Mucosa of rectum (tissue), 2 donors: ENCODE measurements around the gene CALHM2.

Experiments used
- H3K27ac ChIP-seq, 2 donors: one replicate each; pipeline ENCODE4 v1.7.0; 2013; ENCODE audit warnings: inconsistent platforms in 2 of 2, low read depth in 2 of 2, low read length in 2 of 2
- H3K27me3 ChIP-seq, 2 donors: one replicate each; pipeline ENCODE4 v1.7.0; 2013; ENCODE audit warnings: low read length in 2 of 2; ENCODE audit not compliant: control insufficient read depth in 2 of 2, insufficient read depth in 2 of 2
- H3K36me3 ChIP-seq, 2 donors: one replicate each; pipeline ENCODE4 v1.7.0; 2013; ENCODE audit warnings: low read length in 2 of 2; ENCODE audit not compliant: control insufficient read depth in 2 of 2, insufficient read depth in 2 of 2
- H3K4me1 ChIP-seq, 2 donors: one replicate each; pipeline ENCODE4 v1.7.0; 2013; ENCODE audit warnings: low read length in 2 of 2, mild to moderate bottlenecking in 1 of 2; ENCODE audit not compliant: control insufficient read depth in 2 of 2, insufficient read depth in 2 of 2
- H3K4me3 ChIP-seq, 2 donors: one replicate each; pipeline ENCODE4 v1.7.0; 2013; ENCODE audit warnings: low read length in 2 of 2
- H3K9ac ChIP-seq, 2 donors: one replicate each; pipeline ENCODE4 v1.7.0; 2013; ENCODE audit warnings: low read length in 2 of 2, low read depth in 1 of 2, mild to moderate bottlenecking in 1 of 2
- H3K9me3 ChIP-seq, 2 donors: one replicate each; pipeline ENCODE4 v1.7.0; 2013; ENCODE audit warnings: low read length in 2 of 2; ENCODE audit not compliant: control insufficient read depth in 2 of 2
- donor health status: healthy.
- donor health status: Normal muscosa, but diverticular disease.

Gene CALHM2

GRCh38 chr10:103452506-103453230, 498 bp upstream of the CALHM2 start:
- peak overlapping the region; percentile 66 to 80 for H3K4me3 ChIP-seq
- H3K27me3 ChIP-seq, result peaks cover 0 to 3% of the 10 kb centered on the region in 2 donors
- H3K27ac ChIP-seq, result peak overlapping the region; percentile 82
- peaks cover 6 to 10% of the 10 kb centered on the region in 2 donors for H3K36me3 ChIP-seq
- peak overlapping the region in 1 of 2 donors; percentile 70 for H3K9ac ChIP-seq
- peaks cover 17 to 24% of the 10 kb centered on the region in 2 donors for H3K4me1 ChIP-seq
- H3K9me3 ChIP-seq, result no peaks in the 10 kb centered on the region

GRCh38 chr10:103451091-103451813, 918 bp downstream of the CALHM2 start:
- peaks cover 12 to 20% of the 10 kb centered on the region in 2 donors for H3K36me3 ChIP-seq
- H3K9me3 ChIP-seq, result no peaks in the 10 kb centered on the region
- H3K4me3 ChIP-seq, result peak overlapping the region; percentile 66 to 80
- H3K4me1 ChIP-seq, result peaks cover 17 to 28% of the 10 kb centered on the region in 2 donors
- peaks cover 0 to 3% of the 10 kb centered on the region in 2 donors for H3K27me3 ChIP-seq
- H3K27ac ChIP-seq, result peak overlapping the region; percentile 82
- H3K9ac ChIP-seq, result peak overlapping the region; percentile 61 to 70

DNA sequence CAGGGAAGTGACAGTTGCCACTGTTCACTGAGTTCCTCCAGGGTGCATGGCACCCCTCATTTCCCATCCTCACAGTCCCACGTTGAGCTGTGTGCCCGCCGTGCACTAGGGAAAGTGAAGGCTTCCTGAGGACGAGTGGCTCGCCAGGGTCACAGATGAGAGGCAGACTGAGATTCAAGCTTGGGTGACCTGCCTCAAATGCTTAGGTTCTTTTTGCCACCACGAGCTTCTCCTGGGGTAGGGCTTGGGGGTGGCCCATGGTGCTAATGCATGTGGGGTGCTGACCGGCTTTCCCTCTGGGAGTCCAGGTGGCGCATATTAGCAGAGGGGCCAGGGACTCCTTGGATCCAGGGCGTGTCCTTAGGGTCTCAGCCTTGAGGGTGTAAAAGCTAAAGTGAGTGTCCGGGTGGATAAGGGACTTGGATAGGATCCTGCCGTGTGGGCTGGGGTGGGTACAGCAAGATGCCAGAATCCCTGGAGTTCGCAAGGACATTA, 1.9 kb downstream of the CALHM2 start:
- H3K4me1 ChIP-seq, result peaks cover 17 to 28% of the 10 kb centered on the region in 2 donors
- H3K27ac ChIP-seq, result peak overlapping the region in 1 of 2 donors; percentile 82
- no peaks in the 10 kb centered on the region for H3K9me3 ChIP-seq
- peaks cover 0 to 3% of the 10 kb centered on the region in 2 donors for H3K27me3 ChIP-seq
- peaks cover 18 to 27% of the 10 kb centered on the region in 2 donors for H3K36me3 ChIP-seq
- H3K9ac ChIP-seq, result peak overlapping the region; percentile 5 to 70
- H3K4me3 ChIP-seq, result peak overlapping the region; percentile 66 to 80

GRCh38 chr10:103449208-103450144, 2.7 kb downstream of the CALHM2 start:
- Histone ChIP-seq H3K27me3 (peaks cover 0 to 3% of the 10 kb centered on the region in 2 donors), H3K9ac (peak overlapping the region in 1 of 2 donors; percentile 1), H3K4me1 (peaks cover 17 to 28% of the 10 kb centered on the region in 2 donors), H3K4me3 (peak overlapping the region in 1 of 2 donors; percentile 3), H3K9me3 (no peaks in the 10 kb centered on the region), H3K27ac (peak overlapping the region in 1 of 2 donors; percentile 16), H3K36me3 (peaks cover 26 to 34% of the 10 kb centered on the region in 2 donors)

DNA sequence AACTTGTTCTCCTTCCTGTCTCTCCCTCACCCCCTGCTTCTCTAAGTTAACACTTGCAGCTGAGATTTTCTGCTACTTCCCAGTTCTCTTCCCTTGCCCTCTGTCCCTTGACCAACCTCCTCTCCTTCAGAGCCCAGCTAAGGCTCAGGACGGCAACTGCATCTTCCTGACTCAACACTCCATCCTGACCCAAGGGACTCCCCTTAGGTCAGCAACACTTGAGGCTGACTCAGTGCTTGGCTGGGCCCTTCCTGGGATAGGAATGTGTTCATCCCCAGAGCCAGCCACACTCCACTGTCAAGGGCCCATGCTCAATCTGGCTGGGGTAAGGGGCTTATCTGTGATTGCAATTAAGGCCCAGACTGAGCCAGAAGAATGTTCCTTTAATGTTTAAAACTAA, 3.4 kb downstream of the CALHM2 start:
- Histone ChIP-seq H3K9ac (peak overlapping the region in 1 of 2 donors; percentile 1), H3K36me3 (peaks cover 33 to 41% of the 10 kb centered on the region in 2 donors), H3K4me1 (peaks cover 17 to 28% of the 10 kb centered on the region in 2 donors), H3K27me3 (peaks cover 0 to 3% of the 10 kb centered on the region in 2 donors), H3K4me3 (no peak overlapping the region), H3K9me3 (no peaks in the 10 kb centered on the region), H3K27ac (no peak overlapping the region)

- no peak overlapping the region for H3K4me3 ChIP-seq
- H3K9ac ChIP-seq, result no peak overlapping the region
- H3K9me3 ChIP-seq, result no peaks in the 10 kb centered on the region
- H3K4me1 ChIP-seq, result peaks cover 13 to 25% of the 10 kb centered on the region in 2 donors
- H3K27me3 ChIP-seq, result peaks cover 0 to 3% of the 10 kb centered on the region in 2 donors
- no peak overlapping the region for H3K27ac ChIP-seq
- peaks cover 48 to 56% of the 10 kb centered on the region in 2 donors for H3K36me3 ChIP-seq
These were observed 5.0 kb downstream of the CALHM2 start for GRCh38 chr10:103447187-103447586.

DNA sequence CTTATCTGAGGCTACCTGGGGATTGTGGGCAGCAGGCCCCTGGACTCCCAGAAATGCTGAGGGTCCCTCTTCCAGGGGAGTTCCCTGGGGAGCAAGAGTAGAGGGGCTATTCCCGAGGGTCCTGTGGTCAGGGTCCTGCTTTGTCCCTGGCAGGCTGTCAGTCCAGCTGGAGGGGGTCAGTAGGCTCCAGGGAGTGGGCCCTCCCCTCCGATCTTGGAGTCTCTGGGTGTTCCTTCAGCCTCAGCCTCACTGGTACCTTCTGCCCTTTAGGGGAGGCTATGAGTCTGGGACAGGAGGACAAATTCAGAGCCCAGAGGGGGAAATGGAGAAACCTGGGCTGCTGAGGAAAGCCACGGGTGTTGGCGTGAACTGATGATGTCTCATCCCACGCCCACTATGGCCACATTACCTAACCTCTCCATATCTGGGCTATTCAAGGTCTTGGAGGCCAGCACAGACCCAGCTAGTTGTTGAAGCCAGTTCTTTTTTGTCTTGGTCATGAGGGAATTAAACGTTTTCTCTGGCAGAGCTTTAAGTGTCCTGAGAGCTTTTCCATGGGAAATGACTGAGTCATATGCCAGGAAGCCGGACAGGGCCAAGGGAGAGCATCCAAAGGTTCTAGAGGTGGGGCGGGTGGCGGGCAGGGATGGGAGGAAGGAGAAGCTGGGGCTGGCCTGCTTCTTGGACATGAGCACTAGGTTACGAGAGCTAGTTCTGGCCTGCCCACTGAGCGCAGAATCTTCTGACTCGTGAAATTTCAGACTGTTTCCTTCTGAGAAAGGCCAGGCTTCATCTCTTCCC, 6.2 kb downstream of the CALHM2 start:
- Histone ChIP-seq H3K9me3 (no peaks in the 10 kb centered on the region), H3K9ac (no peak overlapping the region), H3K36me3 (peaks cover 51 to 64% of the 10 kb centered on the region in 2 donors), H3K27me3 (peaks cover 0 to 1% of the 10 kb centered on the region in 2 donors), H3K27ac (peak overlapping the region; percentile 66 to 70), H3K4me1 (peaks cover 13 to 25% of the 10 kb centered on the region in 2 donors), H3K4me3 (no peak overlapping the region)

GRCh38 chr10:103445366-103445765, 6.8 kb downstream of the CALHM2 start:
- Histone ChIP-seq H3K4me3 (no peak overlapping the region), H3K4me1 (peaks cover 13 to 22% of the 10 kb centered on the region in 2 donors), H3K27me3 (no peaks in the 10 kb centered on the region), H3K9me3 (no peaks in the 10 kb centered on the region), H3K36me3 (peaks cover 56 to 70% of the 10 kb centered on the region in 2 donors), H3K27ac (peak overlapping the region; percentile 66 to 70), H3K9ac (no peak overlapping the region)

DNA sequence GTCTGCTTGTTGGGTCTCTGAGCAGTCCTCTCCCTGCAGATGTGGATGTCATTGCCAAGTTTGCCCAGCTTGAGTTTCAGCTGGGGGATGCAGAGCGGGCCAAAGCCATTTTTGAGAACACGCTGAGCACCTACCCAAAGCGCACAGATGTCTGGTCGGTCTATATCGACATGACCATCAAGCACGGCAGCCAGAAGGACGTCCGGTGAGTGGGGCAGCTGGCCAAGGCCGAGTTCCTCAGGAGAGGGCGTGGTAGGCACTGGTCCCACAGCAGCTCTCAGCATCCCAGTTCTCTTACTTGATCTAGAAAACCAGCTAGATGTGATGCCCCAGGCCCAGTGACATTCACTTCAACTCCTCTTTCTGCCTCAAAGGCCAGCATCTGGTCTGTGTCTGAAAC, 7.7 kb downstream of the CALHM2 start:
- Histone ChIP-seq H3K36me3 (peaks cover 62 to 74% of the 10 kb centered on the region in 2 donors), H3K9me3 (no peaks in the 10 kb centered on the region), H3K4me1 (peaks cover 6 to 13% of the 10 kb centered on the region in 2 donors), H3K4me3 (no peak overlapping the region), H3K27me3 (no peaks in the 10 kb centered on the region), H3K9ac (no peak overlapping the region), H3K27ac (no peak overlapping the region)
